ENCODE data around the gene TMTC1.
"Not testable (repeated sequence)": the region's sequence is repeated elsewhere in the genome, so short reads cannot be mapped to it uniquely, and the experiment has no call there.

Gene TMTC1

DNA sequence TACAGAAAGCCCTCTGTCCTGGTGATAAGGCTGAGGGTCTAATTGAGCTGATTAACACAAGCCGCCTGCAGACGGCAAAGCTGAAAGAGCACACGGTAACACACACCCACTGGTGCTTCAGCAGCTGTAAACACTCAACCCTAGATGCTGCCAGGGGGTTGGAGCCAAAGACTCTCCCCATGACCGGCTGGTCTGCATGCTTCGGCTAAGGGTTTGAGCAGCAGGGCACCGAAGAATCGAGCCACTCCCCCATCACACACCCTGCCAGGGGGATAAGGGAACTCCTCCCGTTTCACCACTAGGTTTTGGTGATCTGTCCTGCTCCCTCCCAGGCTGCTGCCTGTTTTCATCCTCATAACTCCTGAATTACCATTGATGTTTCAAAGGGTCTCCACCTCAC is 145.2 kb downstream of the TMTC1 start:
- no peak overlapping the region for H3K27ac ChIP-seq (ENCODE audit: low read length)
- no peaks in the 10 kb centered on the region for H3K36me3 ChIP-seq (ENCODE audit: control insufficient read depth in 1 of 2, insufficient read depth in 2 of 2, low read length in 2 of 2)
- H3K27me3 ChIP-seq (ENCODE audit: low read depth, low read length): no peaks in the 10 kb centered on the region
- no peak overlapping the region for H3K4me3 ChIP-seq (ENCODE audit: low read depth in 1 of 2, low read length in 2 of 2)
- H3K4me1 ChIP-seq (ENCODE audit: control insufficient read depth in 1 of 2, insufficient read depth in 2 of 2, low read length in 2 of 2): peaks cover 0 to 10% of the 10 kb centered on the region in 2 donors
- H3K9me3 ChIP-seq (ENCODE audit: control insufficient read depth in 1 of 2, low read length in 2 of 2): no peaks in the 10 kb centered on the region

DNA sequence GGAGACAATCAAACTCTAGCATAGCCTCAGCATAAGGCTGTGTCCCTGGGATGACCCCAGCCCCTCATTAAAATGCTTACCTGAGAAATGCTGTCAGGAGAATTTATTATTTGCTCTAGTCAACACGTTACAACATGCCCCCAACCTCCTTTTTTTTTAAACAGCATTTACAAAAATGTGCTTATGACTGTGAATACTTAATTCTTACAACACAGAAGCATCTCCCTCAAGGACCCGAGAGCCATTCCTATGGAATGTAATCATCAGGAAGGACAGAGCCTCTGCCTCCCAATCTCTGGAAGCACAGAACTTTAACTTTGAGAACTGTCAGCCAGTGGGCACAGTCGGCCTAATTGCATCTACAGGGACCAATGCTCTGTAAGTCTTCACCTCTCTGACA is 149.7 kb downstream of the TMTC1 start:
- Histone ChIP-seq H3K27ac (ENCODE audit: low read length) (no peak overlapping the region), H3K27me3 (ENCODE audit: low read depth, low read length) (no peaks in the 10 kb centered on the region), H3K9me3 (ENCODE audit: control insufficient read depth in 1 of 2, low read length in 2 of 2) (no peaks in the 10 kb centered on the region), H3K36me3 (ENCODE audit: control insufficient read depth in 1 of 2, insufficient read depth in 2 of 2, low read length in 2 of 2) (peaks cover 0 to 3% of the 10 kb centered on the region in 2 donors), H3K4me1 (ENCODE audit: control insufficient read depth in 1 of 2, insufficient read depth in 2 of 2, low read length in 2 of 2) (no peaks in the 10 kb centered on the region), H3K4me3 (ENCODE audit: low read depth in 1 of 2, low read length in 2 of 2) (no peak overlapping the region)

DNA sequence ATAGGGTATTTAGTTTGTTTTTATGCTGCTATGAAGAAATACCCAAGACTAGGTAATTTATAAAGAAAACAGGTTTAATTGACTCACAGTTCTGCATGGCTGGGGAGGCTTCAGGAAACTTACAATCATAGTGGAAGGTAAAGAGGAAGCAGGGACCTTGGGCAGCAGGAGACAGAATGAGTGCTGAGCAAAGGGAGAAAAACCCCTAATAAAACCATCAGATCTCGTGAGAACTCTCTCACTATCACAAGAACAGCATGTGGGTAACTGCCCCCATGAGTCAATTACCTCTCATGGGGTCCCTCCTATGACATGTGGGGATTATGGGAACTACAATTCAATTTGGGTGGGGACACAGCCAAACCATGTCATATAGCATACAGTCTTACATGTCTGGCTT is 153.6 kb downstream of the TMTC1 start:
- not testable (repeated sequence) for H3K4me1 ChIP-seq (ENCODE audit: control insufficient read depth in 1 of 2, insufficient read depth in 2 of 2, low read length in 2 of 2); H3K9me3 ChIP-seq (ENCODE audit: control insufficient read depth in 1 of 2, low read length in 2 of 2); H3K27me3 ChIP-seq (ENCODE audit: low read depth, low read length); H3K4me3 ChIP-seq (ENCODE audit: low read depth in 1 of 2, low read length in 2 of 2); H3K27ac ChIP-seq (ENCODE audit: low read length); H3K36me3 ChIP-seq (ENCODE audit: control insufficient read depth in 1 of 2, insufficient read depth in 2 of 2, low read length in 2 of 2)

DNA sequence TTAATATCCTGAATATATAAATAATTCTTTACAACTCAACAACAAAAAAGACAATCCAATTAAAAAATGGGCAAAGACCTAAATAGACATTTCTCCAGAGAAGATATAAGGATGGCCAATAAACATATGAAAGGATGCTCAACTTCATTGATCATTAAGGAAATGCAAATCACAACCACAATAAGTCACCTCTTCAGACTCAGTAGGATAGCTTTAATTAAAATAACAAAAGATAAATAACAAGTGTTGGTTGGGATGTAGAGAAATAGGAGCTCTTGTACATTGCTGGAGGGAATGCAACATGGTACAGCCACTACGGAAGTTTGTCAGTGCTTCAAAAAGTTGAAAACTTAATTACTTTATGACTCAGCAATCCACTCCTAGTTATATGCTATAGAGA is 156.5 kb downstream of the TMTC1 start:
- Histone ChIP-seq H3K9me3 (ENCODE audit: control insufficient read depth in 1 of 2, low read length in 2 of 2) (no peaks in the 10 kb centered on the region), H3K27ac (ENCODE audit: low read length) (no peak overlapping the region), H3K4me3 (ENCODE audit: low read depth in 1 of 2, low read length in 2 of 2) (no peak overlapping the region), H3K4me1 (ENCODE audit: control insufficient read depth in 1 of 2, insufficient read depth in 2 of 2, low read length in 2 of 2) (peaks cover 0 to 11% of the 10 kb centered on the region in 2 donors), H3K27me3 (ENCODE audit: low read depth, low read length) (no peaks in the 10 kb centered on the region), H3K36me3 (ENCODE audit: control insufficient read depth in 1 of 2, insufficient read depth in 2 of 2, low read length in 2 of 2) (peaks cover 0 to 7% of the 10 kb centered on the region in 2 donors)

DNA sequence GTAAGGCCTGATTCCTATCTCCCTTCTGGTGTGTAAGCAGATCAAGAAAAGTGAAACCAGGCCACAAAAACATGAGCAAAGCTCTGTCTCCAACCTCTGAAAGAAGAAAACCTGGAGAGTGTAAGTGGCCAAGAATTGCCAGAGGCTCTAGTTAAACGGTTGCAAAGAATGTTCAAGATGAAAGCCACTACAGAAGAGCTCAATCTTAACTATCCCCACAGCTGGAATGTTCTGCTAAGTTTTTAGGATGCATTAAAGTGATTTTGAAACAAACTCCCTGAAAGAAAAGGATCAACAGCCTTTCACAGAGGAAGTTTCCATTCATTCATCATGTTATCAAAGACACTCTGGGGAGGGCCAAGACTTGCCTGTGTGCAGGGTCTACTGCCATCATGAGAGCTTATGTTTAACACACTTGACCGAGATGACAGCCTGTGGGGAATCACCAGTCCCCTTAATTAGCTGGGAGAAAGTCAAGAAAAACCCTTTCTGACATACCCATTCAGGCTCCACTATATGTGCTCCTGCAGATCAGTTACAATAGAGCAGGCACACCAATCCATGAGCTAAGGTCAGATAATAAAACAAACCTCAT is 158.3 kb downstream of the TMTC1 start:
- H3K36me3 ChIP-seq (ENCODE audit: control insufficient read depth in 1 of 2, insufficient read depth in 2 of 2, low read length in 2 of 2): peaks cover 0 to 11% of the 10 kb centered on the region in 2 donors
- no peaks in the 10 kb centered on the region for H3K9me3 ChIP-seq (ENCODE audit: control insufficient read depth in 1 of 2, low read length in 2 of 2)
- H3K27ac ChIP-seq (ENCODE audit: low read length): no peak overlapping the region
- peaks cover 0 to 11% of the 10 kb centered on the region in 2 donors for H3K4me1 ChIP-seq (ENCODE audit: control insufficient read depth in 1 of 2, insufficient read depth in 2 of 2, low read length in 2 of 2)
- no peak overlapping the region for H3K4me3 ChIP-seq (ENCODE audit: low read depth in 1 of 2, low read length in 2 of 2)
- H3K27me3 ChIP-seq (ENCODE audit: low read depth, low read length): no peaks in the 10 kb centered on the region

DNA sequence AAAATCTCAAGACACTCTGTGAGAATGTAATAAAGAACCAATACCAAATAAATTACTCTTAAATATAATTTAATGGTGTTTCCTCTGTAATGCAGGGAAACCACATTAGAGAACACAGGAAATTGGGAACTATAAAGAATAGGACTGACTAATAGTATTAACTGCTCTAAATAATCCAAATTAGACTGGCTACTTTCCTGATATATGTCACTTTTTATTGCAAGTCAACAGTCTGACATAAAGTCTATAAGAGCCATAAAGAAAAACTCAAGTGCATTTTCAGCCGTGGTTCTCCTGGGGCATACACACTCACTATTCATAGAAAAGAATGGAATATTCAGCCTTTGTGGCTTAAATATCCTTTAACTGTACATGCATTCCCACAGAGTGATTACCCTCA is 161.5 kb downstream of the TMTC1 start:
- Histone ChIP-seq H3K27me3 (ENCODE audit: low read depth, low read length) (no peaks in the 10 kb centered on the region), H3K27ac (ENCODE audit: low read length) (no peak overlapping the region), H3K4me3 (ENCODE audit: low read depth in 1 of 2, low read length in 2 of 2) (no peak overlapping the region), H3K9me3 (ENCODE audit: control insufficient read depth in 1 of 2, low read length in 2 of 2) (no peaks in the 10 kb centered on the region), H3K4me1 (ENCODE audit: control insufficient read depth in 1 of 2, insufficient read depth in 2 of 2, low read length in 2 of 2) (peaks cover 0 to 11% of the 10 kb centered on the region in 2 donors), H3K36me3 (ENCODE audit: control insufficient read depth in 1 of 2, insufficient read depth in 2 of 2, low read length in 2 of 2) (peaks cover 0 to 4% of the 10 kb centered on the region in 2 donors)

DNA sequence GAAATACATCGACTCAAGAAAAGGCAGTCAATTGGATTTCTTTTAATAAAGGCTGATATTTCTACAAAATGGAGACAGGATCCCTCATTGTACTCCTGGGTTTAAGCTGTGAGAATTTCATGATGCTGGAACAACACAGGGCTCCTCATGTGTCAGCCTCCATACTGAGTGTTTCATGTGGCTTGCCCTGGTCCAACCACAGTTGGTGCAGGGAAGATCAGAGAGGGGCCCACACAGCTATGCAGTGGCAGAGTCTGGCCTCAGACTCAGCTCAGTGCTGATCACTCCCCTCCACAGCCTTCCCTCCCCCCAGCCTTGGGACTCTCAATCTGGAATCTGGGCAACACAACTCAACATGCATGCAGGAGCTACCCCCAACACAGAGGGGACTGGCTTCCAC is 163.7 kb downstream of the TMTC1 start:
- peaks cover 0 to 4% of the 10 kb centered on the region in 2 donors for H3K4me1 ChIP-seq (ENCODE audit: control insufficient read depth in 1 of 2, insufficient read depth in 2 of 2, low read length in 2 of 2)
- no peaks in the 10 kb centered on the region for H3K27me3 ChIP-seq (ENCODE audit: low read depth, low read length)
- H3K36me3 ChIP-seq (ENCODE audit: control insufficient read depth in 1 of 2, insufficient read depth in 2 of 2, low read length in 2 of 2): peaks cover 0 to 4% of the 10 kb centered on the region in 2 donors
- no peak overlapping the region for H3K4me3 ChIP-seq (ENCODE audit: low read depth in 1 of 2, low read length in 2 of 2)
- H3K9me3 ChIP-seq (ENCODE audit: control insufficient read depth in 1 of 2, low read length in 2 of 2): no peaks in the 10 kb centered on the region
- H3K27ac ChIP-seq (ENCODE audit: low read length): no peak overlapping the region

DNA sequence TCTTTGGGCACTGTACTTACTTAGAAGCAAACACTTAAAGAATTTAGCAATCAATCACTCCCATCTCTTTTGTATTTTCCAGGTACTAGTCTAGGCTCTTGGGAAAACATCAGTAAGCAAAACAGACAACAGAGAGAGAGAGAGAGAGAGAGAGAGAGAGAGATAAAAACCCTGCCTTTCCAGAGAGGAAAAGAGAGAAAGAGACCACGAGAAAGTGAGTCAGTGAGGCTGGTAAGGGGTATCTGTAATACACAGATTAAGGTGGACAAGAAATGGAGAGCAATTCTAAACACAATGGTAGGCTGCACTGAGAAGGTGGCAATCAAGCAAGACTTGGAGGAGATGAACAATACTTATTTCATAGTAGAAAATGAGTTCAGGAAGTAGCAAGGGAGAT is 166.3 kb downstream of the TMTC1 start:
- Histone ChIP-seq H3K27ac (ENCODE audit: low read length) (no peak overlapping the region), H3K4me3 (ENCODE audit: low read depth in 1 of 2, low read length in 2 of 2) (no peak overlapping the region), H3K36me3 (ENCODE audit: control insufficient read depth in 1 of 2, insufficient read depth in 2 of 2, low read length in 2 of 2) (peaks cover 0 to 11% of the 10 kb centered on the region in 2 donors)

DNA sequence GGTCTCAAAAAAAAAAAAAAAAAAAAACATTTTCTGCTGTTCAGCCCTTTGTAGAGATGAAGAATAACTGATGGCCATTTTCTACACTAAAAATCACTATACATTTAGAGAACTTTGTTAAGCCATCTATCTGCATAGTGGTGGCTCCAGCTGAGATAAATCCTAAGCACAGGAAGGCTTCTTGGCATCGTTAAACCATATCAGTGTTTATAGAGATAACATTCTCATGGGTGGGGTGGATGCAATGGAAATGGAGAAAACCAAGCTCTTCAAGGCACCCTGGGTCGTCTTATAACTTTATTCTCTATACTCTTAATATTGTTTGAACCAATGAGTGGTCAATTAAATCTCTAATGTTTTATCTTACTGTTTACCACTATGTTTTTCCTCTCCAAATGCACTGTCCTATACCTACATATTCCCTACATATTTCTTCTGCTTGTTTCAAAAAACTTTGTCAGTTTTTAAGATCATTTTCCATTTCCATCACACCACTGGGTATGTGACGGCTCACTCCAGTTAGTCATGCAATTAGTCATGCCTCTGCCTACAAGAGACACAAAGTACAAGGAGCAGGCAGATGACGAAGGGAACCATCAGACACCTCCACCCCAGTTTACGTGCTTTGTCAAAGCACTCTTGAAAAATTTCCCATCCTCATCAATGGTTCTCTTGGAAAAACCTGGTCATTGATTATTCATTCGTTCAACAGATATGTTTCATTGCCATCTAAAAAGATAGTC is 166.9 kb downstream of the TMTC1 start:
- H3K4me3 ChIP-seq (ENCODE audit: low read depth in 1 of 2, low read length in 2 of 2): no peak overlapping the region
- no peaks in the 10 kb centered on the region for H3K27me3 ChIP-seq (ENCODE audit: low read depth, low read length)
- H3K36me3 ChIP-seq (ENCODE audit: control insufficient read depth in 1 of 2, insufficient read depth in 2 of 2, low read length in 2 of 2): peaks cover 0 to 10% of the 10 kb centered on the region in 2 donors
- H3K4me1 ChIP-seq (ENCODE audit: control insufficient read depth in 1 of 2, insufficient read depth in 2 of 2, low read length in 2 of 2): peaks cover 0 to 3% of the 10 kb centered on the region in 2 donors
- no peaks in the 10 kb centered on the region for H3K9me3 ChIP-seq (ENCODE audit: control insufficient read depth in 1 of 2, low read length in 2 of 2)
- no peak overlapping the region for H3K27ac ChIP-seq (ENCODE audit: low read length)

More for the DNA sequence above, 166.3 kb downstream of the TMTC1 start:
- Histone ChIP-seq H3K4me1 (ENCODE audit: control insufficient read depth in 1 of 2, insufficient read depth in 2 of 2, low read length in 2 of 2) (no peaks in the 10 kb centered on the region), H3K27me3 (ENCODE audit: low read depth, low read length) (no peaks in the 10 kb centered on the region), H3K9me3 (ENCODE audit: control insufficient read depth in 1 of 2, low read length in 2 of 2) (no peaks in the 10 kb centered on the region)

DNA sequence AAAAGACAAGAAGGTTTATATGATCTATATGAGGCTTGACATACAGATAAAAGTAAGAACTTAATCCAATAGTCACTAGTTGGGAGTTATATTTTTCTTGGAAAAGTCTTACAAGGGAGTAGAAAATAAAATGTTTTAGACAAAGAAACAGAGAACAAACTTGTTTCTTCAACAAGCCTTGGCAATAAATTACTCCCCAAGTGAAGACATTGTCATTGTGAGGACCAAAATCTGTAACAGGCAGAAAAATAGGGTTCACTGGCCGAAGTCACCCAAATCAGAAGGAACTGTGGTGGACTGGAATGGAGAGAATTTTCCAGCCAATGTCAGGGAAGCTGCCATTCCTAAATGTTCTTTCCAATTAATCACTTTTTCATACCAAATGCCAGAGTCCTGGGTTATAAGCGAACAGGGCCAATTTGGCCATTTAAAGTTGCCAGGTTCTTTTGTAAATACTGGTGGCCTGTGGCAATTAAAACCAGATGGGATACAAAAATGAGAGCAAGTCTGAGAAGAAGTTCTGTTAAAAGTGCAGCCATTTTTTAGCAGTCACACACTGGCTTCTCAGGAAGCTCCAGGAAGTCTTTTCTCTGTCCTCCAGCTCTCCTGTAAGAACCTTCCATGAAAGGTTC is 168.9 kb downstream of the TMTC1 start:
- no peaks in the 10 kb centered on the region for H3K9me3 ChIP-seq (ENCODE audit: control insufficient read depth in 1 of 2, low read length in 2 of 2)
- H3K4me1 ChIP-seq (ENCODE audit: control insufficient read depth in 1 of 2, insufficient read depth in 2 of 2, low read length in 2 of 2): peaks cover 0 to 7% of the 10 kb centered on the region in 2 donors
- no peaks in the 10 kb centered on the region for H3K27me3 ChIP-seq (ENCODE audit: low read depth, low read length)
- no peak overlapping the region for H3K27ac ChIP-seq (ENCODE audit: low read length)
- peaks cover 0 to 7% of the 10 kb centered on the region in 2 donors for H3K36me3 ChIP-seq (ENCODE audit: control insufficient read depth in 1 of 2, insufficient read depth in 2 of 2, low read length in 2 of 2)
- H3K4me3 ChIP-seq (ENCODE audit: low read depth in 1 of 2, low read length in 2 of 2): no peak overlapping the region

DNA sequence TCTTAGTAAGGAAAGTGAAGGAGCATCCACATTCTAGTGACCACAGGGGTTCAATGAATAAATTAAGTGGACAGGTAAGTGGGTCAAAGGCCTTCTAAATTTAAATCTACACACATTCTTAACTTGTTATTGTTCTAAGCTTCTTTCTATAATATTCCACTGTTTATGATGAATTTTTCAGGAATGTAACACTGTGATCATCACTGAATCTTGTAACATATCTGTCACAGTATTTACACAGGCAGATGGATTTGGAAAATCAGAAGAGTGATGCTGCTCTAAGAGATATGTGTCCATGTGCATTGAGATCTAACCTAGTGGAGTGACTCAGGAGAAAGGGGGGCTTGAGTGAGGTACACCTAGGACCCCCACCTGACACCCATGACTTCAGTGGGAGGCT is 170.8 kb downstream of the TMTC1 start:
- Histone ChIP-seq H3K27ac (ENCODE audit: low read length) (no peak overlapping the region), H3K9me3 (ENCODE audit: control insufficient read depth in 1 of 2, low read length in 2 of 2) (no peaks in the 10 kb centered on the region), H3K4me3 (ENCODE audit: low read depth in 1 of 2, low read length in 2 of 2) (no peak overlapping the region), H3K36me3 (ENCODE audit: control insufficient read depth in 1 of 2, insufficient read depth in 2 of 2, low read length in 2 of 2) (peaks cover 0 to 7% of the 10 kb centered on the region in 2 donors), H3K27me3 (ENCODE audit: low read depth, low read length) (no peaks in the 10 kb centered on the region), H3K4me1 (ENCODE audit: control insufficient read depth in 1 of 2, insufficient read depth in 2 of 2, low read length in 2 of 2) (peaks cover 0 to 13% of the 10 kb centered on the region in 2 donors)

Data from muscle layer of duodenum (tissue), 2 donors.